Activated CD8-positive, alpha-beta T cell treated with anti-CD3 and anti-CD28 coated beads for 36 hours (primary cell): ENCODE results near the gene C2orf81. TPM values are rescaled to one million over a fixed set of nuclear protein-coding genes. Genes with fewer than 3 reads are reported as not detected.

ENCODE experiments used
- ATAC-seq: fragments of 200-7000 bp; cut with Tn5 transposase; one replicate; pipeline ENCODE4 v1.10.0; 2021; ENCODE audit warnings: mild to moderate bottlenecking, moderate library complexity
- CTCF ChIA-PET: fragments of 350-600 bp; sonication (Branson Sonifier 250); formaldehyde crosslinking; loops from one replicate; lab custom pipeline; 2021; ENCODE audit warnings: antibody characterized with exemption; lab: Charles Lee
- POLR2A ChIA-PET: fragments of 350-600 bp; sonication (Branson Sonifier 250); formaldehyde crosslinking; loops from one replicate; lab custom pipeline; 2021; ENCODE audit warnings: antibody characterized with exemption; lab: Charles Lee
- DNase-seq: peaks from one replicate; pipeline ENCODE4 v3.0.0-alpha.2; 2020
- H3K27ac Mint-ChIP-seq: one replicate; pipeline ENCODE4 v1.8.0; 2021; ENCODE audit warnings: mild to moderate bottlenecking, mixed read lengths
- H3K27me3 Mint-ChIP-seq: one replicate; pipeline ENCODE4 v1.8.0; 2021; ENCODE audit warnings: mixed read lengths
- H3K36me3 Mint-ChIP-seq: one replicate; pipeline ENCODE4 v1.8.0; 2021; ENCODE audit warnings: low read depth, mixed read lengths
- H3K4me1 Mint-ChIP-seq: one replicate; pipeline ENCODE4 v1.8.0; 2021; ENCODE audit warnings: low read depth, mixed read lengths
- H3K4me3 Mint-ChIP-seq: one replicate; pipeline ENCODE4 v1.8.0; 2021; ENCODE audit warnings: mild to moderate bottlenecking, moderate library complexity, mixed read lengths
- H3K9me3 Mint-ChIP-seq: one replicate; pipeline ENCODE4 v1.8.0; 2021; ENCODE audit warnings: mixed read lengths
- intact Hi-C: fragments of 100-400 bp; cut with micrococcal nuclease; formaldehyde crosslinking; loops from one replicate; pipeline ENCODE4 v1.10.0; 2022
- total RNA-seq, 2 experiments: library from RNA; stranded (reverse); gene quantifications; one replicate each; pipeline ENCODE4 v1.2.3, GENCODE V29; 2021
- TF ChIP-seq, protein P1 (sequence below): fragments of 200-600 bp; IDR thresholded peaks from one replicate; pipeline ENCODE4 v1.8.0; 2022; ENCODE audit warnings: antibody characterized with exemption, mild to moderate bottlenecking

C2orf81 gene
- total RNA-seq, 2 experiments from 2014 or later, result 2.6 to 3.9 TPM

DNA sequence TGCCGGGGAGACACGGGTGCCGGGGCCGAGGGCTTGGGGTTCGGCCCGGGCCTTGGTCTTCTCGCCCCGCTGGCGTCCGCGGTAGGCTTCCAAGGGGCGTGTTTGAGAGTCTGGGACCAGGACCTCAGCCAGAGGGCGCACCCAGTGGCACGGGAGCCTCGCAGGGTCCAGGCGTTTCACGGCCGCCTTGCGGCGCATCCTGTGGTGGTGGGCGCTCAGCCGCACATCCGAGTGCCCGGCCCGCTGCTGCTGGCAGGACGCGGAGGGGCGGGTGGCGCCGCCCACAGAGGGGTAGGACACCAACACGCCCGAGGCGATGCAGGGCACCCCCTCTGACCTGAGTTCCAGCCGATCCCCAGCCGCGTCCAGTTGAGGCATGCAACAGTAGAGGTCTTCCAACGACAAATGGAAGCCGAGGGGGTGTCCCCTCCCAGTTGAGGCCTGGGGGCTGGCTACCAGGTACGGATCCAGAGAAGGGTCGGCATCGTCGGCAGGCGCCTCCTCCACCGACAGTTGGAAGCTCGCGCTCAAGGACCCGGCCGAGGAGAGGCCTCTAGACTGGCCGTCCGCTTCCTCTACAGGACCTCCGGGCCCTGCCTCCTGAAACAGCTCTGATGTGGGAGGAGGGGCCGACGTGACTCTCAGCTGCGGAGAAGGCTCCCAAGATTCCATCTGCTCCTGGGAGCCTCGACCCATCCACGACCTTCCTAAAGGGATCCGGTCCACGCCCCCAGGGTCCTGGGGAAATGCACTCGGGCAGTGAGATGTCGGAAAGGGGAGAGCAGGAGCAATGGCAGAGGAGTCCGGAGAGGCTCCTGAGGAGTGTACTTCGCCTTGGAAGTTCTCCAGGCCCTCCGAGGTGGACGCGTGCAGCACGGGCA lies 6.3 kb downstream of the C2orf81 start:
- peak; percentile 25 for DNase-seq
- Mint-ChIP-seq H3K27me3 (peaks cover 5% of the 10 kb centered on the region), H3K9me3 (no peaks in the 10 kb centered on the region), H3K4me1 (peaks cover 14% of the 10 kb centered on the region), H3K36me3 (no peaks in the 10 kb centered on the region), H3K4me3 (peak overlapping the region; percentile 54), H3K27ac (no peak overlapping the region)
- TF ChIP-seq, protein P1, sequence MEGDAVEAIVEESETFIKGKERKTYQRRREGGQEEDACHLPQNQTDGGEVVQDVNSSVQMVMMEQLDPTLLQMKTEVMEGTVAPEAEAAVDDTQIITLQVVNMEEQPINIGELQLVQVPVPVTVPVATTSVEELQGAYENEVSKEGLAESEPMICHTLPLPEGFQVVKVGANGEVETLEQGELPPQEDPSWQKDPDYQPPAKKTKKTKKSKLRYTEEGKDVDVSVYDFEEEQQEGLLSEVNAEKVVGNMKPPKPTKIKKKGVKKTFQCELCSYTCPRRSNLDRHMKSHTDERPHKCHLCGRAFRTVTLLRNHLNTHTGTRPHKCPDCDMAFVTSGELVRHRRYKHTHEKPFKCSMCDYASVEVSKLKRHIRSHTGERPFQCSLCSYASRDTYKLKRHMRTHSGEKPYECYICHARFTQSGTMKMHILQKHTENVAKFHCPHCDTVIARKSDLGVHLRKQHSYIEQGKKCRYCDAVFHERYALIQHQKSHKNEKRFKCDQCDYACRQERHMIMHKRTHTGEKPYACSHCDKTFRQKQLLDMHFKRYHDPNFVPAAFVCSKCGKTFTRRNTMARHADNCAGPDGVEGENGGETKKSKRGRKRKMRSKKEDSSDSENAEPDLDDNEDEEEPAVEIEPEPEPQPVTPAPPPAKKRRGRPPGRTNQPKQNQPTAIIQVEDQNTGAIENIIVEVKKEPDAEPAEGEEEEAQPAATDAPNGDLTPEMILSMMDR, result no peak
- CTCF ChIA-PET, result interaction anchor here (1.0 to 1.5 kb wide), 4 partner anchors 9 to 80 kb away, joined by 3 read pairs; no protein-coding TSS in a partner anchor
- POLR2A ChIA-PET, result interaction anchor here (1.3 kb wide), 1 partner anchor 23 kb away, joined by 3 read pairs; no protein-coding TSS in a partner anchor
- intact Hi-C loops, result no loop called here
- peak; percentile 57 for ATAC-seq

DNA sequence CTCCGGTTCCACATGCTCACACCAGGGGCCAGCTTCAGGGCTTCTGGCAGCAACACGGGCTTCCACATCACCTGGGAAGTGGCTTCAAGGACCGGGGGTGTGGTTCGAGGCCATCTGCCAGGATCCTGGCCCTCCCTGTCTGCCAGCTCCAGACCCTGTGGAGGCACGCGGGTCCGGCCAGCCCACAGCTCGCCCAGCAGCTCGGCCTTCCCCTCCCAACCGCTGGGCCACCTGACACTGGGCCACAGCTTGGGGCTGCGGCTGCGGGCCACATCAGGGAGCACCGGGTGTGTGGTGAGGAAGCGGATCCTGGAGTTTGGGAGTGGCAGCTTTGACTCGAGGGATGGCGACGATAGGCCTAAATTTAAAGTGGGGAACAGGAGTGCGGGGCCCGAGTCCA lies 7.0 kb downstream of the C2orf81 start:
- peaks cover 11% of the 10 kb centered on the region for H3K4me1 Mint-ChIP-seq
- DNase-seq, result no peak
- peaks cover 6% of the 10 kb centered on the region for H3K27me3 Mint-ChIP-seq
- POLR2A ChIA-PET, result interaction anchor here (1.3 kb wide), 1 partner anchor 23 kb away, joined by 3 read pairs; no protein-coding TSS in a partner anchor
- H3K36me3 Mint-ChIP-seq, result no peaks in the 10 kb centered on the region
- TF ChIP-seq, protein P1, result no peak
- H3K27ac Mint-ChIP-seq, result no peak overlapping the region
- CTCF ChIA-PET, result interaction anchor here (1.0 to 1.5 kb wide), 2 partner anchors 13 to 22 kb away, joined by 3 to 6 read pairs; no protein-coding TSS in a partner anchor
- no peak for ATAC-seq
- H3K9me3 Mint-ChIP-seq, result no peaks in the 10 kb centered on the region
- H3K4me3 Mint-ChIP-seq, result peak overlapping the region; percentile 54
- intact Hi-C loops, result no loop called here

DNA sequence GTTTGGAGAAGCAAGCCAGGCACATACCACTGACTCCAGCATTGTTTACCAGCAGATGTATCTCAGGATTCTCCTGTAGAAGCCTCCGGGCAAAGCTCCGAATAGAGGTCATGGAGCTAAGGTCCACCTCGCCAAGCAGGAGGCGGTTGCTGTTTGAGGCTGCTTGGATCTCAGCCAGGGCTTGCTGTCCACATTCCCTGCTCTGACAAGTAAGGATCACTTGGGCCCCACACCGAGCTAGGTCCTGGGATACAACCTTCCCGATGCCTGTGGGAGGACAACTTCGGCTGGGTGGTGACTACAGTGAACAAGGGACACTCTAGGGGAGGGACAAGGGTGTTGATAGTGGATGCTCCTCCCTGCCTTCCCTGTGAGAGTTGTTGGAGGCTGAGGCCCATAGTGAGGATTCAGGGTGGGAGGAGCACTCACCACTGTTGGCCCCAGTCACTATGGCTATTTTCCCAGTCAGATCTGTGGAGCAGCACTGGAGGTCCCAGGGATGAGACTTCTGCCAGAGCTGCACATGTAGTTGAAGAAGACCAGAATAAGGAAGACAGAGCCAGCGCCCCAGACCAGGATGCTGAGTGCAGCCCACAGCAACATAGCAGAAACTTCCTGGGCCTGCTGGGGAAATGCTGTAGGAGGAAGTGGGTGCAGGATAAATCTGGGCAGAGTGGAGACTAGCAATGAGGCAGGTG lies 8.3 kb downstream of the C2orf81 start:
- H3K4me3 Mint-ChIP-seq, result no peak overlapping the region
- H3K9me3 Mint-ChIP-seq, result no peaks in the 10 kb centered on the region
- H3K27ac Mint-ChIP-seq, result no peak overlapping the region
- intact Hi-C loops, result no loop called here
- CTCF ChIA-PET, result interaction anchor here (1.0 to 1.1 kb wide), 2 partner anchors 21 to 163 kb away, joined by 3 to 6 read pairs; no protein-coding TSS in a partner anchor
- ATAC-seq, result no peak
- TF ChIP-seq, protein P1, result no peak
- POLR2A ChIA-PET, result interaction anchor here (1.3 kb wide), 1 partner anchor 21 kb away, joined by 4 read pairs; no protein-coding TSS in a partner anchor
- peaks cover 11% of the 10 kb centered on the region for H3K4me1 Mint-ChIP-seq
- H3K36me3 Mint-ChIP-seq, result no peaks in the 10 kb centered on the region
- no peak for DNase-seq
- peaks cover 9% of the 10 kb centered on the region for H3K27me3 Mint-ChIP-seq

DNA sequence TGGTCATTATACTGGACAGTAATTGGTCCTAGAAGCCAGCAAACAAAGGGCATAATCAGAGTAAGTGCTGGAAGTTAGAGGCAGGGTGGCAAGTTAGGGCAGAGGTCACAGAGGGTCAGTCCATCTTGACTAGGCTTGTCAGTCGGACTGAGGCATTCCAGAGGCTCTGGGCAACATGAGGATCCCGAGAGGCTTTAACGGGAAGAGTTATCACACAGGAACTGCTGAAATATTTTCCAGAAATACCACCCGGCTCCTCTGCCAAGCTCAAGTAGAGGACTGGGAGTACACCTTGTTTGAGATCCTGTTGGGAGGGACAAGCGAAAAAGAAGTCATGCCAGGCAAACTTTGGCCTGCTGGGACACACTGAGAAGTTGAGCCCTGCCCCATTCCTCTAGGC lies 13.7 kb downstream of the C2orf81 start:
- no peaks in the 10 kb centered on the region for H3K4me1 Mint-ChIP-seq
- H3K27ac Mint-ChIP-seq, result no peak overlapping the region
- H3K4me3 Mint-ChIP-seq, result no peak overlapping the region
- no peaks in the 10 kb centered on the region for H3K36me3 Mint-ChIP-seq
- CTCF ChIA-PET, result no interaction called here
- peaks cover 11% of the 10 kb centered on the region for H3K27me3 Mint-ChIP-seq
- intact Hi-C loops, result no loop called here
- no peak for ATAC-seq
- DNase-seq, result no peak
- TF ChIP-seq, protein P1, result no peak
- H3K9me3 Mint-ChIP-seq, result no peaks in the 10 kb centered on the region
- POLR2A ChIA-PET, result no interaction called here
